ENCODE results near the gene CCDC85C.

DNA sequence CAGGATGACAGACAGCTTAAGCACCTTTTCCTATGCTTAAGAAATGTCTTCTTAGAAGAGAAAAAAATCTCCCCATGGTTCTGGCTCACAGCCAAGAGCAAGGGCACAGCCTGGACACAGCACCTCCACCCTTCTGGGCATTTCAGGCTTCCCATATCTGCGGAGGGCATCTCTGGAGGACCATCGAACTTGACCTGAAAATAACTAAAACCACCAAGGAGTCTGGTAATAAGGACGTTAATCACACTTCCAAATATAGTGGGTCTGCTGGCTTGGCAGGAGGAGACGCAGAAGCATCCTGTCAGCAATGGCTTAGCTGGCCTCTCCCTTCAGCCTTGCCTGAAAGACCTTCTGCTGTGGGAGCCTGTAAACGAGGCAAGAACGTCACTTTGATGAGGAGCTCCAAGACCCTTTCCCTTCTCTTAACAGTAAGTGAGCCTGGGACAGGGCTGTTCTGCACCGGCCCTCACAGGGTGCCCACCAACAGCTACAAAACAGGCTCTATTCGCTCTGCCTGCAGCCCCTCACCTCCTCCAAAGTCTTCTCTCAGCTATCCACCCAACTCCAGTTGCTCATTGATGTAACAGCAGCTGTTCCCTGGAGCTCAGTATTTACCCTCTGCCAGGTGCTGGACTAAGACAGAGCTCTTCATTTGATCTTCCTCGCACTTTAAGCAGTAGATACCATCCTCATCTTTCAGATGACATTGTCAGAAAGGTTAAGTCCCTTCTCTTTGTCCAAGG lies 136.5 kb downstream of the CCDC85C start:
- TF ChIP-seq, protein P1, sequence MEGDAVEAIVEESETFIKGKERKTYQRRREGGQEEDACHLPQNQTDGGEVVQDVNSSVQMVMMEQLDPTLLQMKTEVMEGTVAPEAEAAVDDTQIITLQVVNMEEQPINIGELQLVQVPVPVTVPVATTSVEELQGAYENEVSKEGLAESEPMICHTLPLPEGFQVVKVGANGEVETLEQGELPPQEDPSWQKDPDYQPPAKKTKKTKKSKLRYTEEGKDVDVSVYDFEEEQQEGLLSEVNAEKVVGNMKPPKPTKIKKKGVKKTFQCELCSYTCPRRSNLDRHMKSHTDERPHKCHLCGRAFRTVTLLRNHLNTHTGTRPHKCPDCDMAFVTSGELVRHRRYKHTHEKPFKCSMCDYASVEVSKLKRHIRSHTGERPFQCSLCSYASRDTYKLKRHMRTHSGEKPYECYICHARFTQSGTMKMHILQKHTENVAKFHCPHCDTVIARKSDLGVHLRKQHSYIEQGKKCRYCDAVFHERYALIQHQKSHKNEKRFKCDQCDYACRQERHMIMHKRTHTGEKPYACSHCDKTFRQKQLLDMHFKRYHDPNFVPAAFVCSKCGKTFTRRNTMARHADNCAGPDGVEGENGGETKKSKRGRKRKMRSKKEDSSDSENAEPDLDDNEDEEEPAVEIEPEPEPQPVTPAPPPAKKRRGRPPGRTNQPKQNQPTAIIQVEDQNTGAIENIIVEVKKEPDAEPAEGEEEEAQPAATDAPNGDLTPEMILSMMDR (IDR thresholded peaks at IDR 0.05): no peak
- TF ChIP-seq EP300 (IDR thresholded peaks at IDR 0.05) (no peak), POLR2A (IDR thresholded peaks at IDR 0.05) (no peak)

Measured in ovary (tissue), 3 donors.